Measurements from ENCODE around the gene PPP6R3. TPM values are rescaled to one million over a fixed set of nuclear protein-coding genes. Genes with fewer than 3 reads are reported as not detected.

Gene PPP6R3
- total and polyA plus RNA-seq, 2 of the 8 experiments (the other 6 are each of a cell fraction or from before 2014, with no cell fraction given): 44.6 to 150 TPM

GRCh38 chr11:68583041-68583446 is 122.5 kb downstream of the PPP6R3 start (continued):
- TF ChIP-seq CHD7 (IDR thresholded peaks at IDR 0.05; ENCODE audit: insufficient replicate concordance, low read length) (no peak), RNF2 (IDR thresholded peaks at IDR 0.05; ENCODE audit: borderline replicate concordance, low read depth, low read length, missing control alignments, poor library complexity, severe bottlenecking) (no peak), GABPA (IDR thresholded peaks at IDR 0.05; ENCODE audit: borderline replicate concordance, insufficient read depth, low read length) (no peak), KDM1A (IDR thresholded peaks at IDR 0.05; ENCODE audit: borderline replicate concordance, low read length) (no peak), ASH2L (IDR thresholded peaks at IDR 0.05; ENCODE audit: low read length) (no peak), TAF7 (optimal IDR thresholded peaks at IDR 0.05; ENCODE audit: borderline replicate concordance, low read depth, low read length) (no peak), MAFK (IDR thresholded peaks at IDR 0.05; ENCODE audit: low read depth, low read length) (no peak)
